GM12878 (cell line): Measurements from ENCODE around the gene TMEM150B. TPM values are rescaled to one million over a fixed set of nuclear protein-coding genes. Genes with fewer than 3 reads are reported as not detected.

ENCODE experiments used
- ATAC-seq: fragments of 200-7000 bp; cut with Tn5 transposase; 3 replicates; pipeline ENCODE4 v1.9.1; 2020; ENCODE audit warnings: mild to moderate bottlenecking, moderate library complexity
- BruUV-seq: library from RNA; stranded (reverse); fragments of 400-500 nt; replicated peaks from 2 replicates; lab custom pipeline; 2021; lab: Mats Ljungman, UMichigan
- CTCF ChIA-PET: fragments of 300-600 bp; sonication (Branson Sonifier 250); formaldehyde crosslinking; extraction: SDS; loops from one replicate; lab custom pipeline; 2021; ENCODE audit warnings: inconsistent platforms; lab: Yijun Ruan, JAX
- POLR2A ChIA-PET: fragments of 350-600 bp; formaldehyde crosslinking; extraction: SDS; loops from one replicate; lab custom pipeline; 2021; ENCODE audit warnings: inconsistent platforms; lab: Charles Lee
- RAD21 ChIA-PET: fragments of 300-600 bp; sonication (Branson Sonifier 250); formaldehyde crosslinking; loops from one replicate; lab custom pipeline; 2023; ENCODE audit warnings: antibody characterized with exemption; ENCODE audit not compliant: unreplicated experiment; lab: Charles Lee
- SMC1A ChIA-PET: fragments of 300-600 bp; sonication (Branson Sonifier 250); formaldehyde crosslinking; loops from one replicate; lab custom pipeline; 2023; ENCODE audit not compliant: unreplicated experiment, uncharacterized antibody; lab: Charles Lee
- DNase-seq: peaks from one replicate; pipeline ENCODE4 v3.0.0-alpha.2; 2011; ENCODE audit warnings: low read depth, low spot score
- FAIRE-seq: peaks from 3 replicates; lab custom pipeline; 2011; peaks lifted over from hg19 to GRCh38; lab: Jason Lieb, UNC
- H2AFZ ChIP-seq: 2 replicates; pipeline ENCODE4 v1.6.0; 2011; ENCODE audit warnings: low read depth, low read length, control low read depth; ENCODE audit not compliant: control insufficient read depth
- H3K27ac ChIP-seq: 2 replicates; pipeline ENCODE4 v1.5.1; 2011; ENCODE audit warnings: control low read depth; ENCODE audit not compliant: control insufficient read depth, insufficient read depth
- H3K27me3 ChIP-seq, 2 experiments: replicated peaks in 1 of 2; 2 replicates each; pipeline versions ENCODE4 v1.6.0 to v1.6.1; 2011; ENCODE audit warnings: low read length in 1 of 2; ENCODE audit not compliant: control insufficient read depth in 2 of 2, insufficient read depth in 2 of 2
- H3K36me3 ChIP-seq, 2 experiments: 2 replicates each; pipeline ENCODE4 v1.5.1; 2011; ENCODE audit warnings: low read length in 1 of 2; ENCODE audit not compliant: control insufficient read depth in 2 of 2, insufficient read depth in 2 of 2
- H3K4me1 ChIP-seq: 2 replicates; pipeline ENCODE4 v1.6.1; 2011; ENCODE audit warnings: mild to moderate bottlenecking, low read length, moderate library complexity, mixed read lengths; ENCODE audit not compliant: control insufficient read depth, insufficient read depth
- H3K4me2 ChIP-seq: 2 replicates; pipeline ENCODE4 v1.6.0; 2011; ENCODE audit warnings: control low read depth; ENCODE audit not compliant: control insufficient read depth, insufficient read depth
- H3K4me3 ChIP-seq: fragments of 200-600 bp; sonication (generic); 2 replicates; pipeline ENCODE4 v1.5.1; 2016
- H3K79me2 ChIP-seq: 2 replicates; pipeline ENCODE4 v1.6.0; 2011; ENCODE audit warnings: low read length; ENCODE audit not compliant: control insufficient read depth, insufficient read depth
- H3K9ac ChIP-seq: 2 replicates; pipeline ENCODE4 v1.8.0; 2011; ENCODE audit warnings: low read length, control low read depth, mixed read lengths; ENCODE audit not compliant: control insufficient read depth, insufficient read depth
- H3K9me3 ChIP-seq: replicated peaks from 3 replicates; pipeline ENCODE4 v1.5.1; 2011; ENCODE audit warnings: mild to moderate bottlenecking, low read length; ENCODE audit not compliant: control insufficient read depth, insufficient read depth
- H4K20me1 ChIP-seq: 2 replicates; pipeline ENCODE4 v1.6.0; 2011; ENCODE audit not compliant: control insufficient read depth, insufficient read depth
- NKRF ChIP-seq: fragments of 450-650 bp; conservative IDR thresholded peaks from 2 replicates; pipeline ENCODE4 v1.6.1; 2017; ENCODE audit warnings: mild to moderate bottlenecking, moderate library complexity
- RBBP5 ChIP-seq: fragments of 200-600 bp; sonication (generic); conservative IDR thresholded peaks from 2 replicates; pipeline ENCODE4 v1.6.1; 2016
- SIX5 ChIP-seq: IDR thresholded peaks from 2 replicates; pipeline ENCODE4 v1.6.1; 2011; ENCODE audit warnings: mild to moderate bottlenecking, low read depth, low read length, moderate library complexity; ENCODE audit not compliant: severe bottlenecking
- WGBS: methylation state at CpG from one replicate; pipeline ENCODE4 v1.1.6; 2016; ENCODE audit warnings: low lambda C conversion rate; ENCODE audit not compliant: insufficient replicate concordance, insufficient coverage; ENCODE audit errors: missing lambda C conversion rate; 5-methylcytosine and 5-hydroxymethylcytosine counted together
- in situ Hi-C: fragments of 300-500 bp; cut with MboI; formaldehyde crosslinking; loops from 9 replicates; pipeline ENCODE4 v1.14.3; 2018; ENCODE audit warnings: mixed read lengths
- intact Hi-C: fragments of 100-400 bp; cut with micrococcal nuclease; formaldehyde crosslinking; loops from one replicate; pipeline ENCODE4 v1.14.2; 2022; ENCODE audit not compliant: unreplicated experiment
- polyA plus RNA-seq, 11 experiments: library from polyadenylated mRNA; depleted of rRNA in 4 of 11; unstranded in 6 of 11; stranded (reverse) in 5 of 11; fragments of >200 nt; fragmentation: Nextera tagmentation in 4 of 11; fragmentation: Illumina TruSeq in 1 of 11; extraction: Ambion mirVana in 4 of 11; extraction: Trizol in 1 of 11; gene quantifications; 1 replicate in 1 of 11; 2 replicates in 10 of 11; pipeline versions ENCODE4 v1.2.1 to v1.2.3, GENCODE V29; 2011 to 2016; ENCODE audit warnings: inconsistent platforms in 2 of 11, missing spikeins in 2 of 11, low read depth in 1 of 11
- total RNA-seq, 4 experiments: library from RNA; depleted of rRNA in 3 of 4; stranded (reverse); fragments of >200 nt in 3 of 4; fragmentation: Illumina TruSeq in 1 of 4; extraction: Trizol in 1 of 4; gene quantifications; 2 replicates each; pipeline versions ENCODE4 v1.2.1 to v1.2.3, GENCODE V29; 2013 to 2021
- TF ChIP-seq, protein P1 (sequence below): fragments of 450-650 bp; IDR thresholded peaks from 2 replicates; pipeline ENCODE4 v1.6.1; 2016; ENCODE audit warnings: mild to moderate bottlenecking

The TMEM150B gene
- total and polyA plus RNA-seq, 10 of the 15 experiments (the other 5 are each of a cell fraction or from before 2014, with no cell fraction given) = 0.09 to 0.23 (median 0.18) TPM; not detected in 6

DNA sequence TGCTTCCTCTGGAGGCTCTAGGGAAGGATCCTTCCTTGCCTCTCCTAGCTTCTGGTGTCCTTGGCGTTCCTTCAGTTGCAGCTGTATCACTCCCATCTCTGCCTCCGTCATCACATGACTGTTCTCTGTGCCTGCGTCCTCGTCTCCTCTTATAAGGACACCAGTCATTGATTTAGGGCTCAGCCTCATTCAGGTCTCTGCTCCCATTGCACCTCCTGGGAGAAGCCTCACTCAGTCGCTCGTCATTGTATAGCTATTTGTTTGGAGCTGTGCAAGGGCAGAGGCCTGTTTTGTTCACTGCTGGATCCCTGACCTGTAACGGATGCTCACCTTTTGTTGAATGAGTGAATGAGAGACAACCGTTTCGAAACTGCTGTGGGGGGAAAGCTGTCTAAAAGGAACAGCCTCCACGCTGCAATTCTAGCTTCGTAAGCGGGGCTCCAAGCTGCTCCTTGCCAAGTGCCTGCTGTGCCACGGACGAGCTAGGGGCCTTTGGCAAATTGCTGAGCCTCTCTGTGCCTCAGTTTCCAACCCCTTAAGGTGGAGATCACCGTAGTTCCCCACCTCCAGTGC lies 24.2 kb downstream of the TMEM150B start:
- H3K79me2 ChIP-seq = no peaks in the 10 kb centered on the region
- BruUV-seq = no TSS peak
- H3K36me3 ChIP-seq = no peaks in the 10 kb centered on the region
- DNase-seq (no peak), FAIRE-seq (no peak), ATAC-seq (no peak)
- H3K4me3 ChIP-seq = no peak overlapping the region
- H3K9ac ChIP-seq = no peak overlapping the region
- POLR2A ChIA-PET = interaction anchor here (0.6 to 2.8 kb wide), 5 partner anchors 13 to 106 kb away, joined by 3 to 14 read pairs (median 4); partner anchors contain the start of genes KMT5C, PPP6R1, TMEM238 and UBE2S
- H3K4me1 ChIP-seq = peaks cover 11% of the 10 kb centered on the region
- TF ChIP-seq NKRF (no peak), SIX5 (no peak), RBBP5 (no peak)
- TF ChIP-seq, protein P1, sequence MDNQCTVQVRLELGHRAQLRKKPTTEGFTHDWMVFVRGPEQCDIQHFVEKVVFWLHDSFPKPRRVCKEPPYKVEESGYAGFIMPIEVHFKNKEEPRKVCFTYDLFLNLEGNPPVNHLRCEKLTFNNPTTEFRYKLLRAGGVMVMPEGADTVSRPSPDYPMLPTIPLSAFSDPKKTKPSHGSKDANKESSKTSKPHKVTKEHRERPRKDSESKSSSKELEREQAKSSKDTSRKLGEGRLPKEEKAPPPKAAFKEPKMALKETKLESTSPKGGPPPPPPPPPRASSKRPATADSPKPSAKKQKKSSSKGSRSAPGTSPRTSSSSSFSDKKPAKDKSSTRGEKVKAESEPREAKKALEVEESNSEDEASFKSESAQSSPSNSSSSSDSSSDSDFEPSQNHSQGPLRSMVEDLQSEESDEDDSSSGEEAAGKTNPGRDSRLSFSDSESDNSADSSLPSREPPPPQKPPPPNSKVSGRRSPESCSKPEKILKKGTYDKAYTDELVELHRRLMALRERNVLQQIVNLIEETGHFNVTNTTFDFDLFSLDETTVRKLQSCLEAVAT = no peak
- RAD21 ChIA-PET = interaction anchor here (0.6 to 2.8 kb wide), 14 partner anchors 9 to 329 kb away, joined by 3 to 28 read pairs (median 5); partner anchors contain the start of genes KMT5C, PPP6R1, TMEM238 and UBE2S
- SMC1A ChIA-PET = interaction anchor here (0.8 to 3.5 kb wide), 12 partner anchors 9 to 161 kb away, joined by 3 to 22 read pairs (median 4); partner anchors contain the start of genes ISOC2, KMT5C and TMEM238
- 40% methylated on average over 15 of the region's 15 CpGs for WGBS
- no peaks in the 10 kb centered on the region for H3K27me3 ChIP-seq
- intact Hi-C loops = loop anchor here (5.0 kb wide), 1 partner anchor 81 kb away; the partner anchor contains the start of gene TMEM238
- no peak overlapping the region for H3K27ac ChIP-seq
- no peak overlapping the region for H2AFZ ChIP-seq
- CTCF ChIA-PET = interaction anchor here (0.5 to 3.8 kb wide), 28 partner anchors 9 to 216 kb away, joined by 3 to 49 read pairs (median 4); partner anchors contain the start of genes BRSK1, HSPBP1, KMT5C and TMEM150B
- no peaks in the 10 kb centered on the region; the same call in 1 of the 2 replicates for H4K20me1 ChIP-seq
- H3K4me2 ChIP-seq = peak overlapping the region; percentile 83; the same call in 1 of the 2 replicates
- in situ Hi-C loops = no loop called here
- no peaks in the 10 kb centered on the region for H3K9me3 ChIP-seq
